ENCODE data around the gene POLR1A.

The POLR1A gene

DNA sequence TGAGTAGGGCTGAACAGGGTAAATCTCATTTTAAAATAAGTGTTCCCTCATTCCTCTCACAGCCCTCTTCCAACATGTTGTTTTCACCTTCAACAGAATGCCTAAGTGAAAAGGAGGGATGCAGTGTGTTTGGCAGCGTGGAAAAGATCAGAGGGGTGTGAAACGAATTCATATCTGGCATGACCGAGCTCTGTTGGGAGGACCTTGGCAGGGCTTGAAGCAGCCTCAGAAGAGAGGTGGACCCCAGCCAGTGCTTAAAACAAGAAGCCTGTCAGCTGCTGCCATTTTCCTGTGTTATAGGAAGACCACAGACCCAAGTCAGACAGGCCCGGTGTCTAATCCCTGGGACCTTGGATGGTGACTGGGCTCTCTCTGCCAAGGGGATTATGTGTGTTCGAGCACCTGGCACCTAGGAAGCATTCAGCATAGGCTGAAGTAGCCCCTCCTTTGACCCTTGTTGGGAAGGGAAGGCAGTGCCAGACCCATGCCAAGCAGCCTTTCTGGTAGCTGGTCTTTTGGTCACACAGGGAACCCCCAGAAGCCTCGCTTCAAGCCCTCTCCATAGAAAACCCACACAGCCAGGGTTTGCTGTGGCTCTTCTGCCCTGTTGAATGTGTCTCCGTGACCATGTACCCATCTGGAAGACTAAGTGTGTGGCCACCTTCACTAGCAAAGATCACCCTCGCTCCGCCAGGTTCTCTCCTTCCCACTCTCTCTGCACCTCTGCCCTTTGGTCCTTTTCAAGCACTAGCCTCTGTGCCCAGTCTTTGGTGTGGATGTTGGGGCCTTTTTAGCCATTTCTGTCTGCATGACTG is 129.4 kb downstream of the POLR1A start:
- no peak for DNase-seq

- no peak for DNase-seq
These were observed 130.1 kb downstream of the POLR1A start for GRCh38 chr2:85975581-85975980.

DNA sequence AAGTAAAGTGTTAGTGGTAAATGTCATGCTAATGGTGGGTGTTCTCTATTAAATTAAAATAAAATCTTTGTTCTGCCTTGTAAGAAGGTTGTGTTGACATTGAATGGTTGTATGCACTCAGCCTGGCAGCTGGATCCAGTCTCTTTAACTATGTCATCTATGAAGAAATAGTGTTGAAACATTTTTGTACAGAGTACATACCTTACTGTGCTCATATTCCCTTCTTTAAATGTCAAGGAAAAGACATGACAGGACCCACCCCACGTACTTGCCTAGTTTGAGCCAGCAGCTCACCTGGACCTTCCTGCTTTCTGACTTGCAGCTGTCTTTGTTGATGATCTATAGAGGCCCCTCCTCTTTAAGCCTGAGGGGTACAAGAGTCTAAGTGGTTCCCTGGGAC is 131.3 kb downstream of the POLR1A start:
- no peak for DNase-seq

DNA sequence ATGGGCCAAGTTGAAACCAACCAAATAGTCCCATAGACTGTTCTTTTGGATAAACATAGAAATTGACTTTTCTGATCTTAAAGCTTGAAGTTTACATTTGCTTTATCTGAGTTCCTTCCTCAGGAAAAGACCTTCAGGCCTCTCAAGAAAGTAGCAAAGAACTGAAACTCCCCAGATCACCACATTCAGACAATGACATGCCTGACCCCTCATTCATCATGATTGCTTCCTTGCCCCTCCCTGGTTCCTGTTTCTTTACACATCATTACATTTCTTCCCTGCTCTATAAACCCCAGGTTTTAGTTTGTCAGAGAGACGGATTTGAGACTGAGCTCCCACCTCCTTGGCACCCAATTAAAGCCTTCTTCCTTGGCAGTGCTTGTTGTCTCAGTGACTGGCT is 133.3 kb downstream of the POLR1A start:
- no peak for DNase-seq

- no peak for DNase-seq
These were observed 134.3 kb downstream of the POLR1A start for GRCh38 chr2:85971366-85971765.

Measured in right kidney (tissue), 1 donor.